Measurements from ENCODE around the gene ACOT12. TPM values are rescaled to one million over a fixed set of nuclear protein-coding genes. Genes with fewer than 3 reads are reported as not detected.

The ACOT12 gene
- total and polyA plus RNA-seq, 9 of the 15 experiments (the other 6 are each of a cell fraction or from before 2014, with no cell fraction given): 0.03 TPM; not detected in 8

DNA sequence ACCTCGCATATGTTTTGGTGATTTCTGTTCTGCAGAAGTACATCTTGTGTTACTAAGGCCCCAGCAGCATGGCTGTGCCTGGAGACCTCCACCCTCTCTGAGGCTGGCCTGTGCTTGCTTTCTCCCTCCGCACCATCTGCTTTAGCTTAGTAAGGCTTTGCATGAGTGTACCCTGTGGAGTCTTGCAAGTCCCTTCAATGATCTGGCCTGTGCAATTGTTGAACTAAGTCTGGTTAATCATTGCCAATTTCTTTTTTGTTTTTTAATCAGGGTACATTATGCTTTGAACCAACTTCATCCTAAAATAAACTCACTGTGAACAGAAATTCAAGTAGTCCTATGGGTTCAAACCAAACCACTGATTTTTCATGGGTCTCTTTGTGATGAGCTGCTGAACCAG is 32.3 kb downstream of the ACOT12 start:
- POLR2A ChIA-PET: no interaction called here
- Histone ChIP-seq H3K4me1 (replicated peaks in 1 of 2; ENCODE audit: control insufficient read depth in 2 of 2, insufficient read depth in 2 of 2, low read length in 2 of 2) (no peaks in the 10 kb centered on the region), H3K36me3 (ENCODE audit: control insufficient read depth, insufficient read depth, low read length) (no peaks in the 10 kb centered on the region), H3K27ac (ENCODE audit: extremely low read depth, low read depth, low read length) (no peak overlapping the region), H3K79me2 (ENCODE audit: control insufficient read depth, insufficient read depth, low read length) (no peaks in the 10 kb centered on the region), H3K9ac (ENCODE audit: insufficient read depth in 1 of 2, low read depth in 2 of 2, low read length in 2 of 2) (no peak overlapping the region), H3K4me2 (ENCODE audit: insufficient read depth, low read length) (no peak overlapping the region), H3K4me3 (no peak overlapping the region), H2AFZ (ENCODE audit: low read depth, low read length) (no peak overlapping the region), H4K20me1 (replicated peaks; ENCODE audit: control insufficient read depth, insufficient read depth, low read length) (no peaks in the 10 kb centered on the region), H3K27me3 (ENCODE audit: control insufficient read depth in 2 of 2, insufficient read depth in 2 of 2, low read length in 2 of 2) (peaks cover 23 to 33% of the 10 kb centered on the region in 2 experiments), H3K9me3 (replicated peaks; ENCODE audit: control insufficient read depth, insufficient read depth, low read depth, low read length) (no peaks in the 10 kb centered on the region), H3K9me1 (ENCODE audit: control insufficient read depth, insufficient read depth, low read length) (no peaks in the 10 kb centered on the region)
- CTCF ChIA-PET (ENCODE audit: low intra/inter-chr PET ratio): no interaction called here
- no peak; the same call in 2 of the 3 replicates for ATAC-seq
- in situ Hi-C loops (cut with MboI): no loop called here
- WGBS (ENCODE audit: insufficient coverage, low coverage, missing lambda C conversion rate): 0% methylated on average over 2 of the region's 2 CpGs
- no TSS peak for BruUV-seq (replicated peaks)
- TF ChIP-seq, protein P1, sequence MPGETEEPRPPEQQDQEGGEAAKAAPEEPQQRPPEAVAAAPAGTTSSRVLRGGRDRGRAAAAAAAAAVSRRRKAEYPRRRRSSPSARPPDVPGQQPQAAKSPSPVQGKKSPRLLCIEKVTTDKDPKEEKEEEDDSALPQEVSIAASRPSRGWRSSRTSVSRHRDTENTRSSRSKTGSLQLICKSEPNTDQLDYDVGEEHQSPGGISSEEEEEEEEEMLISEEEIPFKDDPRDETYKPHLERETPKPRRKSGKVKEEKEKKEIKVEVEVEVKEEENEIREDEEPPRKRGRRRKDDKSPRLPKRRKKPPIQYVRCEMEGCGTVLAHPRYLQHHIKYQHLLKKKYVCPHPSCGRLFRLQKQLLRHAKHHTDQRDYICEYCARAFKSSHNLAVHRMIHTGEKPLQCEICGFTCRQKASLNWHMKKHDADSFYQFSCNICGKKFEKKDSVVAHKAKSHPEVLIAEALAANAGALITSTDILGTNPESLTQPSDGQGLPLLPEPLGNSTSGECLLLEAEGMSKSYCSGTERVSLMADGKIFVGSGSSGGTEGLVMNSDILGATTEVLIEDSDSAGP (CRISPR knock-in tag; IDR thresholded peaks at IDR 0.05): no peak
- TF ChIP-seq, protein P2, sequence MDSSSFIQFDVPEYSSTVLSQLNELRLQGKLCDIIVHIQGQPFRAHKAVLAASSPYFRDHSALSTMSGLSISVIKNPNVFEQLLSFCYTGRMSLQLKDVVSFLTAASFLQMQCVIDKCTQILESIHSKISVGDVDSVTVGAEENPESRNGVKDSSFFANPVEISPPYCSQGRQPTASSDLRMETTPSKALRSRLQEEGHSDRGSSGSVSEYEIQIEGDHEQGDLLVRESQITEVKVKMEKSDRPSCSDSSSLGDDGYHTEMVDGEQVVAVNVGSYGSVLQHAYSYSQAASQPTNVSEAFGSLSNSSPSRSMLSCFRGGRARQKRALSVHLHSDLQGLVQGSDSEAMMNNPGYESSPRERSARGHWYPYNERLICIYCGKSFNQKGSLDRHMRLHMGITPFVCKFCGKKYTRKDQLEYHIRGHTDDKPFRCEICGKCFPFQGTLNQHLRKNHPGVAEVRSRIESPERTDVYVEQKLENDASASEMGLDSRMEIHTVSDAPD (CRISPR knock-in tag; IDR thresholded peaks at IDR 0.05): no peak
- TF ChIP-seq SMARCB1 (IDR thresholded peaks at IDR 0.05; ENCODE audit: insufficient read length, low read depth) (no peak), KAT8 (IDR thresholded peaks at IDR 0.05; ENCODE audit: low read depth) (no peak), ZNF239 (CRISPR knock-in tag; IDR thresholded peaks at IDR 0.05) (no peak), ZBTB17 (CRISPR knock-in tag; IDR thresholded peaks at IDR 0.05) (no peak), TEAD4 (IDR thresholded peaks at IDR 0.05; ENCODE audit: low read length) (no peak), TEAD4 (CRISPR knock-in tag; IDR thresholded peaks at IDR 0.05; ENCODE audit: borderline replicate concordance) (no peak), EP400 (IDR thresholded peaks at IDR 0.05) (no peak), HSF4 (CRISPR knock-in tag; IDR thresholded peaks at IDR 0.05; ENCODE audit: borderline replicate concordance) (no peak)
- no peak for DNase-seq (ENCODE audit: extremely low read depth in 1 of 4, low spot score in 3 of 4)
- FAIRE-seq: no peak
- intact Hi-C loops (cut with micrococcal nuclease): no loop called here

Data from K562 (cell line).